Gastroesophageal sphincter (tissue), 3 donors: Measurements from ENCODE around the gene BTNL8.

Source experiments
- EP300 ChIP-seq: sonication (generic); formaldehyde crosslinking; IDR thresholded peaks from one replicate; pipeline ENCODE4 v1.6.1; 2017; ENCODE audit warnings: antibody characterized with exemption, mild to moderate bottlenecking
- POLR2A ChIP-seq, 2 donors: fragments of 450-650 bp; IDR thresholded peaks; one replicate each; pipeline ENCODE4 v1.6.1; 2017; ENCODE audit warnings: antibody characterized with exemption in 2 of 2, mild to moderate bottlenecking in 2 of 2, moderate library complexity in 1 of 2
- POLR2AphosphoS5 ChIP-seq: sonication (generic); formaldehyde crosslinking; IDR thresholded peaks from one replicate; pipeline ENCODE4 v1.6.1; 2017; ENCODE audit warnings: antibody characterized with exemption
- TF ChIP-seq, protein P1 (sequence below), 4 experiments: fragments of 200-600 bp in 2 of 4; fragments of 450-650 bp in 2 of 4; sonication (generic) in 1 of 4; IDR thresholded peaks; one replicate each; pipeline ENCODE4 v1.5.1; 2017 to 2019; ENCODE audit warnings: antibody characterized with exemption in 4 of 4, mild to moderate bottlenecking in 2 of 4, moderate library complexity in 2 of 4

DNA sequence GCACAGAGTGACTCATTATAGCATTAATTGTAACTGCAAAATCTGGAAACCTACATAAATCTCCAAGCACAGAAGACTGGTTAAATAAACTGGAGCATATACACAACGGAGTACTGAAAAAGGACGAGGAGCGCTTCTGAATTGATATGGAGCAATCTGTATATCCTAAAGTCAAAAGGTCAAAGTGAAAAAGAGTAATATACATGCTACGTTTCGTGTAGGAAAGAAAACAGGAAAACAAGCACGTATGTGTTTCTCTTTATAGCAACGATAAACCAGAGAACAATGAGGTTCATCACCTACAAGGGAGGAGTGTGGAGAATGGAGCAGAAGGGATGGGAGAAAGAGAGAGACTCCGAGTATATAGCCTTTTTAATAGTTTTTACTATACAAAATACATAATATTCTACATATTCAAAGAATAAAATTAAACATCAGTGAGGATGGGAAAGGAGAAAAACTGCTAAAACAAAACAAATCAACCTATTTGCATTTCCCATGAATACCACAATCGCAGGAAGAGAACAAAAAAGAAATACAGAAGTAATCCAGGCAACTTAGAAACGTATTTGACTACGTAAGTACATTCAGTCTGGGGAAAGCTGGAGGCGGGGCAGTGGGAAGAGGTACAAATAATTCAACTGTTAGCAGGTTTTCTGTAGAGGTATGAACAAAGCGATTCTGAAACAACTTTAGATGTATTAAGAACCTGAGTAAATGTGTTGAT is 45.7 kb upstream of the BTNL8 start:
- TF ChIP-seq, protein P1, sequence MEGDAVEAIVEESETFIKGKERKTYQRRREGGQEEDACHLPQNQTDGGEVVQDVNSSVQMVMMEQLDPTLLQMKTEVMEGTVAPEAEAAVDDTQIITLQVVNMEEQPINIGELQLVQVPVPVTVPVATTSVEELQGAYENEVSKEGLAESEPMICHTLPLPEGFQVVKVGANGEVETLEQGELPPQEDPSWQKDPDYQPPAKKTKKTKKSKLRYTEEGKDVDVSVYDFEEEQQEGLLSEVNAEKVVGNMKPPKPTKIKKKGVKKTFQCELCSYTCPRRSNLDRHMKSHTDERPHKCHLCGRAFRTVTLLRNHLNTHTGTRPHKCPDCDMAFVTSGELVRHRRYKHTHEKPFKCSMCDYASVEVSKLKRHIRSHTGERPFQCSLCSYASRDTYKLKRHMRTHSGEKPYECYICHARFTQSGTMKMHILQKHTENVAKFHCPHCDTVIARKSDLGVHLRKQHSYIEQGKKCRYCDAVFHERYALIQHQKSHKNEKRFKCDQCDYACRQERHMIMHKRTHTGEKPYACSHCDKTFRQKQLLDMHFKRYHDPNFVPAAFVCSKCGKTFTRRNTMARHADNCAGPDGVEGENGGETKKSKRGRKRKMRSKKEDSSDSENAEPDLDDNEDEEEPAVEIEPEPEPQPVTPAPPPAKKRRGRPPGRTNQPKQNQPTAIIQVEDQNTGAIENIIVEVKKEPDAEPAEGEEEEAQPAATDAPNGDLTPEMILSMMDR (IDR thresholded peaks at IDR 0.05): no peak
- TF ChIP-seq POLR2A (IDR thresholded peaks at IDR 0.05) (no peak), POLR2AphosphoS5 (no peak), EP300 (no peak)
